Fibroblast of pulmonary artery (primary cell): ENCODE data around the gene PTPRE.

Experiments used
- DNase-seq: peaks from one replicate; pipeline ENCODE4 v3.0.0-alpha.2; 2010; ENCODE audit warnings: low read depth
- H3K4me3 ChIP-seq: replicated peaks from 2 replicates; pipeline ENCODE4 v1.5.1; 2011; ENCODE audit warnings: low read depth, mild to moderate bottlenecking, control low read depth, low read length, moderate library complexity
- TF ChIP-seq, protein P1 (sequence below): IDR thresholded peaks from 2 replicates; pipeline ENCODE4 v1.5.1; 2011; ENCODE audit warnings: mild to moderate bottlenecking, control low read depth, low read length, inconsistent platforms; ENCODE audit errors: missing control alignments

PTPRE gene

DNA sequence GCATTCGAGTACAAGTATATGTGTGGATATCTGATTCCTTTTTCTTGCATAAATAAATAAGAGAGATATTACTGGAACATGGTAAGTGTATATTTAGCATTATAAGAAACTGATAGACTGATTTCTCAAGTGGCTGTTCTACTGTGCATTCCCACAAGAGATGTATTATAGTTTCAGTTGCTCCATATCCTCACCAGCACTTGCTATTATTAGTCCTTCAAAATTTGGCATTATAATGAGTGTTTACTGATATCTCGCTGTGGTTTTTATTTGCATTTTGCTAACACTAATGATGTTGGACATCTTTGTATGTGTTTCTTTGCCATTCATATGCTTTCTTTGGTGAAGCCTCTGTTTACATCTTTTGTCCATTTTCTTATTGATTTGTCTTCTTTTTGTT lies 9.7 kb upstream of the PTPRE start:
- no peak for DNase-seq
- no peak overlapping the region for H3K4me3 ChIP-seq
- TF ChIP-seq, protein P1, sequence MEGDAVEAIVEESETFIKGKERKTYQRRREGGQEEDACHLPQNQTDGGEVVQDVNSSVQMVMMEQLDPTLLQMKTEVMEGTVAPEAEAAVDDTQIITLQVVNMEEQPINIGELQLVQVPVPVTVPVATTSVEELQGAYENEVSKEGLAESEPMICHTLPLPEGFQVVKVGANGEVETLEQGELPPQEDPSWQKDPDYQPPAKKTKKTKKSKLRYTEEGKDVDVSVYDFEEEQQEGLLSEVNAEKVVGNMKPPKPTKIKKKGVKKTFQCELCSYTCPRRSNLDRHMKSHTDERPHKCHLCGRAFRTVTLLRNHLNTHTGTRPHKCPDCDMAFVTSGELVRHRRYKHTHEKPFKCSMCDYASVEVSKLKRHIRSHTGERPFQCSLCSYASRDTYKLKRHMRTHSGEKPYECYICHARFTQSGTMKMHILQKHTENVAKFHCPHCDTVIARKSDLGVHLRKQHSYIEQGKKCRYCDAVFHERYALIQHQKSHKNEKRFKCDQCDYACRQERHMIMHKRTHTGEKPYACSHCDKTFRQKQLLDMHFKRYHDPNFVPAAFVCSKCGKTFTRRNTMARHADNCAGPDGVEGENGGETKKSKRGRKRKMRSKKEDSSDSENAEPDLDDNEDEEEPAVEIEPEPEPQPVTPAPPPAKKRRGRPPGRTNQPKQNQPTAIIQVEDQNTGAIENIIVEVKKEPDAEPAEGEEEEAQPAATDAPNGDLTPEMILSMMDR, result no peak

DNA sequence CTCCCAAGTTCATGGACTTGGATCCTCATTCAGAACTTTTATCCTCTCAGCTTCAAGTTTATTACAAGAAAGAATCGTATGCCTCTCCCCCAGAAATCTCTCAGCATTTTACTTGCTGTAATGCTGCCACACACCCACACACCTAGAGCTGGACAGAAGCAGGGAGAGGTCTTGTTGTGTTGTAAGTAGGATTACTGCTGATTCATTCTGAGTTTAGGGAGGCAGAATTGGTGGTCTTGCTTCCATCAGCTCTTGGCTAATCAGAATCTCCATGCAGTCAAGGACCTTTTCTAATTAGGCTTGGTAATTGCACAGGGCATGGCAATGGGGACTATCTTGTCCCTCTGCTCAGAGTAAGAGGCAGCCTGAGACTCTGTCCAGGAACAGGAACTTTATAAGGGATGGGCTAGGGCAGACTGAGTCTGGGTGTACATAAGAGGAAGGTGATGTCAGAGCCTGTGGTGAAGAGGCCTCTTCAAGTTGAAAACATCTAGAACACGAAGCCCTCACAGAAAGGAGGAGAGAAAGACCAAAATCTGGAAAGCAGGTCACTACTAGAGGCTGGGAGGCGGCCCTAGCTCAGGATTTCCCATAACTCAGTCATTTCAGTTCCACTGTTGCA lies 7.0 kb upstream of the PTPRE start:
- TF ChIP-seq, protein P1, result no peak
- DNase-seq, result peak; percentile 36
- no peak overlapping the region for H3K4me3 ChIP-seq

DNA sequence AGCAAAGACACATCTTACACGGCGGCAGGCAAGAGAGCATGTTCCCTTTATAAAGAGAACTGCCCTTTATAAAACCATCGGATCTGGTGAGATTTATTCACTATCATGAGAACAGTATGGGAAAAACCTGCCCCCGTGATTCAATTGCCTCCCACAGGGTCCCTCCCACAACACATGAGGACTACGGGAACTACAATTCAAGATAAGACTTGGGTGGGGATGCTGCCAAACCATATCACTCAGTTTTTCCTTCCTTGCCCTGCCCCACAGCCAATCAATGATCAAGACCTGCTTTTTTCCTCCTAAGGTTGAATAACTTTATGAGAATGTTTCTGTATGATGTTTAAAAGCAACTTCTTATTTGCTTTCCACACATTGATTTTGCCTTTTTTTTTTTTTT lies 3.1 kb upstream of the PTPRE start:
- H3K4me3 ChIP-seq, result no peak overlapping the region
- DNase-seq, result peak; percentile 30
- TF ChIP-seq, protein P1, result no peak

DNA sequence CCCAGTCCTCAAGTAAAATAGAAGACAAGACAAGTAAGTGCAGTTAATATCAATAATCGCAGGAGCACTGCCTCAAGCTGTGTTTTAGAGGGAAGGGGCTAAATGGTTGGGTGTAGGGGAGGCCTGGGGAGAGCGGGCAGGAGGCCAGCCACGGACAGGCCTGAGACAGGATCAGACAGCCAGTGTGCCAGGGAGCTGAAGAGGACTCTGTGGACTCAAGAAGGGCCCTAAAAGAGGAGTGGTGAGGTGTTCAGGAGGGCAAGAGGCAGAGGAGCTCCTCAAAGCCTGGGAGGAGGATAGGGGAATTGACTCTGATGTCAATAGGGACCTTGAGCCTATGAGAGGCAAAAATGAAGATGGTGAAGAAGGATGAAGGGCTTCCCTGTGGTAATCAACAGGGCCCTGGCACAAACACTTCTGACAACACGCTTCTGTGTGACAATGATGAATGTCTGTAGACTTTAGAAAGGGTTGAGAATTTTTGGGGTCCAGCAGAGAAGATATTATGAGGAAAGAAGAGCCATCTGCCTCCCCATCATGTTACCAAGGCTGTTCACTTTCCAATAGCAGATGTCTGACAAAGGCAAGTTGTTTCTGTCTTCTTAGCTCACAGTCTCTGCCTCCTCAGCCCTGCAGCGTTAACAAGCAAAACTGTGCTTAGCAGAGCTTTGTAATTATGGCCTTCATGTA lies 2.4 kb upstream of the PTPRE start:
- TF ChIP-seq, protein P1, result no peak
- DNase-seq, result no peak
- H3K4me3 ChIP-seq, result no peak overlapping the region

DNA sequence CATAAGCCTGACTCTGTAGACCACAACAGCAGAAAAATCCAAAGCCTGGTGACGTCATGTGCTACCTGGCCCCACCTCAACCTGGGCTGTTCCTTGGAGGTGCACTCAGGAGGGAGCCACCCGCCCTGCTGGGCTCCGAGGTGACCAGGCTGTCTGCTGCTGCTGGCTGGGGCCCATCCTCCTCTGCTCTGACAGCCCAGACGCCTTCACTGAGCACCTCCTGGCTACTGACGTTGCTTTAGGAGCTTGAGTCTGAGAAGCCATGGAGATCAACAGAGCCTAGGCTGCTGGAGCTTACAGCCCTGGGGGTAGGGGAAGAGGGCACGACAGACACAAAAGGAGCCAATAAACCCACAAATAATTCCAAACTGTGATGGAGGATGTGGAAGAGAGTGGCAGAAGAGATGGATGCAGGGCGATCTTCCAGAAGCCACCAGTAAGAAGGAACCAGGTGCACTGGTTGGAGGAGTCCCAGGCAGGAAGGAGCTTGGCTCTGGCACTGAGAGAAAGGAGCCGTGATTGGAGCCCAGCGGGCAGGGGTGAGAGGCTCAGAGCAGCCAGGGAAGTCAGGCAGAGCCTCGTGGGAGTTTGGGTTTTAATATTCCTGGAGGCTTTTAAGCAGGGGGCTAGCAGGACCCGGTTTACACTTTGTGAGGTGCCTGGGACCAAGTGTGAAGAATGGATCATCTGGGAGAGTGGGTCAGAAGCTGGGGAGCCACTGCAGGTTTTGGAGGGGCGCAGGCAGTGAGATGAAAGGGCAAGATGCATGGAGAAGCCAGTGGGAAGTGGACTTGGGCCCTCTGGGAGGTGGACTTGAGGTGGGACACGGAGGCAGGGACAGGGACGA lies 1.7 kb upstream of the PTPRE start:
- no peak for DNase-seq
- H3K4me3 ChIP-seq, result no peak overlapping the region
- TF ChIP-seq, protein P1, result no peak

DNA sequence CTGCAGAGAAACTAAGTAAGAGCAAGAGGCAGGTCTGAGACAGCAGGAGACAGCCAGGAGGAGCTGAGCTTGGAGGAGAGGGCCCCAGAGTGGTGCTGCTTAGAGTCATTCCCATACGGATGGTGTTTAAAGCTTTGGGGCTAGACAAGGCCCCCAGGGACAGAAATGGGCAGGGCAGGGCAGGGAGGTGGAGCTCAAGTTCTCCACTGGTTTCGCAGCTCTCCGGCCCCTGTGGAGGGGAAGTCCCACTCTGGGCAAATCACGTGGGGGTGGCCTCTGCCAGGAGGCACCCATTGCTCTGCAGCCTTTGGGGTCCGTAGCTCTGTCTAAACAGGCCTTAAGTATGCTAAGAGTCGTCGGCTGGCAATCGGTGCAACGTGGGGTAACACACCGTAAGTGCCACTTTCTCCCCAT lies 1.0 kb upstream of the PTPRE start:
- TF ChIP-seq, protein P1, result no peak
- no peak overlapping the region for H3K4me3 ChIP-seq
- DNase-seq, result no peak
